ENCODE results near the gene MIB2.
A peak's percentile ranks its signal among the peaks of the same experiment; 100 is the strongest.
"Not testable (repeated sequence)": the region's sequence is repeated elsewhere in the genome, so short reads cannot be mapped to it uniquely, and the experiment has no call there.

Gene MIB2

DNA sequence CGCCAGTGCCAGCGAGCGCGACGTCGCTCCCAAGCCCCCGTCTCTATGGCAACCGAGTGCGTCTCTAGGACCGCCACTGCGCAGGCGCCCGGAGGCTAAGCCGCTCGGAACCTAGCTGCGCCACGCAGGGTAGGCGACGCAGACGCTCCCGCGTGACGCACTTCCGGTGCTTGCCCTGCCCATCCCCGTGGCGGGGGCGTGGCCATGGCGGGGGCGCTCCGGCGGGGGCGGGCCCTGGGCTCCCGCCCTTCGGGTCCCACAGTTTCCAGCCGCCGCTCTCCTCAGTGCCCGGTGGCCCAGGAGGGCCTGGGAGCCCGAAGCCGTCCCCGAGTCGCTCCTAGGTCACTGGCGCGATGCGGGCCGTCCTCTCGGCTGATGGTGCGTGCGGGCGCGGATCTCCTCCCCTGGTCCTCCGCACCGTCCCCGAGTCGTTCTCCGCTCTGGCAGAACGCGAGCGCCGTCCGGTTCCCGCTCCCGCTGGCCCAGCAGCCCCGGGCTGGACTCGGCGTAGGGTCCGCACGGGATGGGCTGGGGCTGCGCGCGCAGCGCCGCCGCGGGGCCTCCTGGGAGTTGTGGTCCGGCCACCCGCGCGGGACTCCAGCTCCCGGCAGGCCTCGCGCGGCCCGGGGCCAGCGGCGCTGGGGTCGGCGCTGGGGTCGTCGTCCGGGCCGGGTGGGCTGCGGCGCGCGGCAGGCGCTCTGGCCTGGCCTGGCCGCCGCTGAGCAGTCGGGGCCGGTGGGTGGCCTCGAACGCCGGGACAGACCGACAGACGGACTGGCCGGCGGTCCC lies at the start of gene MIB2:
Gene MIB2 (plus strand): TSS at position 245 of the 789 bp plus-strand sequence. CDS start 7,953 bp downstream, outside the sequence.
- peak; percentile 89 for DNase-seq (ENCODE audit: low read depth)

DNA sequence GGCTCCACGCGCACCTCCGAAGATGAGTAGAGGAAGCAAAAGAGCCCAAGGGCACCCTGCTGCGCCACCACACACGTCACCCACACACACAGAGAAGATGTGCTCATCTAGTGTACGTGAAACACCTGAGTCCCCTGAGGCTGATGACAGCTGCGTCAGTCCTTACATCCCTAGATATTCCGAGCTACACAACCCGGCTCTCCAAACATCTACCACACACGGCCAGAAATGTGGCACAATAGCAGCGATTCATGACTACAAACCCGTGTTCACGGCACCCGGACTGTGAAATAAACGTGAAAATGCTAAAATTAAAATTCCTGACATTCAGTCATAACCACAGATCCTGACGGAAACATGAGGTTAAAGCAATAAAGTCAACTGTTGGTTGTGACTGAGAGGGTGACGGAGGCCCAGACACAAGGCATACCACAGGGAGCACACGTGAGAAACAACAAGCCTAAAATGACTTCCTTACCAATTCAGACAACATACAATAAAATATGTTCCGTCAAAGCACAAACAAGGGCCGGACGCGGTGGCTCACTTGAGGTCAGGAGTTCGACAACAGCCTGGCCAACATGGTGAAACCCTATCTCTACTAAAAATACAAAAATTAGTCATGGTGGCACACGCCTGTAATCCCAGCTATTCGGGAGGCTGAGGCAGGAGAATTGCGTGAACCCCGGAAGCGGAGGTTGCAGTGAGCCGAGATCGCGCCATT lies 48.0 kb upstream of the MIB2 start:
- DNase-seq (ENCODE audit: low read depth): no peak

DNA sequence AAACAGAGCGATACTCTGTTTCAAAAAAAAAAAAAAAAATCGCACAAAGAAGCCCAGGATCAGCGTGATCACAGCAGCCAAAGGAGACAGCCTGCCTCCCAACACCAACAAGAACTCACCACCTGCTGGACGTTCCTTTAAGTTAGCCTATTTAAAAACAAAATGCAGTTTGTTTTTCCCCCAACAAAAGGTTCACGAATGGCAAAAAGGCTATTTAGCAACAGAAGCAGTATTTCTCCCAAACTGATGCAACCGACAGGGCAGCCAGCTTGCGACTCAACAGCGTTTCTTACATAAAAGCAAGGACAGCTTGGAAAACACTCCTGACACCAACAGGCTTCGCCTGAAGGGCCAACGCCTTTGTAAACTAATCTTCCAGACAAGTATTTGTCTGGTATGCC lies 47.4 kb upstream of the MIB2 start:
- DNase-seq (ENCODE audit: low read depth): peak; percentile 30

DNA sequence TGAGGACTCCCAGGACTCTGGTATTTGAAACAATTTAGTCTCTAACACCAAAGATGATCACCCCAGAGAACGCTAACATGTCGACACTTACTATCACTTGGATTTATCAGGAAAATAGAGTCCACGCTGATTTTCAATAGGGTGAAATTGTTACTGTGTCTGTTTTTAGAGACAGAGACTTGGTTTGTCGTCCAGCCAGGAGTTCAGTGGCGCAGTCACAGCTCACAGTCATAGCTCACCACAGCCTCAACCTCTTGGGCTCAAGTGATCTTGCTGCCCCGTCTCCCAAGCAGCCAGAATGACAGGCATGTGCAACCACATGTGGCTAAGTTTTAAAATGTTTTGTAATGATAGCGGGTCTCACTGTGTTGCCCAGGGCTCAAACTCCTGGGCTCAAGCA lies 46.0 kb upstream of the MIB2 start:
- no peak for DNase-seq (ENCODE audit: low read depth)

DNA sequence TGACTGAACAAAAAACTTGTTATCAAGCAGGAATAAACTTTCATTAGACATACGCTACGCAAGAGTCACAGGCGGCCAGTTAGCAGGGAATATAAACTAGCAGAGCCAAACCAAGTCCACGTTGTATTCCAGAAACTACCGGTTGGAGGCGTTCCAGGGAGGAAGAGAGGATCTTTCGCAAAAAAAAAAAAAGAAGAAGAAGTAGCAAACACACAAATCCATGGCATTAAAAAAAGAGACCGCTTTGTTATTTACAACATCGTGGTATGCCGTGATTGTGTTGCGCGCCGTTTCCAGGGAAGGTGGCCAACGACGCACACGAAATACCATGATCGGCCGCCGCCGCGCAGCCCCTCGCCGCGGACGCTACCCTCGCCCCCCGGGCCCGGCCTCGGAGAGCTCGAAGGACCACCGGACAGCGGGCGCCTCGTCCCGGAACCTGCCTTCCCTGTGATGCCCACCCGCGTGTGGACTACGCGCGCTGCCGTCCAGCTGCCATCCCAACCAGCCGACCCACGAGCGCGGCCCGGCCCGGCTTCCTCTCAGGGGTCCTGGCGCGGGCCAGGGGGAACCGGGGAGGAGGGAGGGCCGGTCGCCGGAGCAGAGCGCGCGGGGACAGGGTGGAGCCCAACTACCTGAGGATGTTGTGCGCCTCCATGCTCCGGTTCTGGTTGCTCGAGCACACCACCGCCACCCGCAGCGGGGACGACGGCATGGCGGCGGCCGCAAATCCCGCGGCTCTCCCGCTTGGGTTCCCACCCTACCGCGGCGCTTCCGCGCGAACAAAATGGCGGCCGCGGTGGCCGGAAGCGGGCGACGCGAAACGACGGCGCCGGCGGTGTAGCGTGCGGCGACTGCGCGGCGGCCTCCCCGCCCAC lies 41.2 kb upstream of the MIB2 start:
- DNase-seq (ENCODE audit: low read depth): peak; percentile 70

DNA sequence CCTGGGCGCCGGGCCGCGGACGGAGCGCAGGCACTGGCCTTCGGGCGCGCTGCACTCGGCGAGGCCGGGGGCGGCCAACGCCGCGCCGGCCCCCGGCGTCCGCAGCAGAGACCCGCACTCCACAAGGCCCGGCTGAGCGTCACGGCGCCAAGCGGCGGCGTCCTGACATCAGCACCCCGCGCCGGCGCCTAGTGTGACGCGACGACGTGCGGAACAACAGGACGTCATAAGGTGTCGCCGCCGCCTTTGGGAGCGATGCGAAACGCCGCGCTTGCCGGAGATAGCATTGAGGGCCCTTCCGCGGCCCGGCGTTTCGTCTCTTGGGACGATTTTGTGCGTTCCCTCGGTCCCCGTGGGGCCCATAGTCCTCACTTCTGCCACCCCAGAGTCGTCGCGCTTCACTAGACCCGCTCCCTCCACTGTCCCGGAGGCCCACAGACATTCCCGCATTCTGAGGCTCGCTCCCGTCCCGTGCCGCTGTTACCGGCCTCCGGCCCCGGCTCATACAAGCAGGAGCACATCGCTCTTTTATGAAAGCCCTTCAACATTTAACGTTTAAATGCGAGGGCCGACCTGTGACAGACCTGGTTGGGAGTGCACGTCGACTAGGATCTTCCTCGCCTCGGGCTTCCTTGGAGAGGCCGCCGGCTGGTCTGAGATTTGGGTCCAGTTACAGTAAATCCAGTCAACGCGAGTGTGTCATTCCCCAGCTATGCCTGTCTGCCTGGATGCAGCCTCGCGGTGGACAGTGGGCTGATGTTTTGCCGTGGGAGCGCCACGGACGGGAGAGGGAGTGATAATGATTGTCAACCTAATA lies 40.4 kb upstream of the MIB2 start, which contains the start of gene SSU72:
Gene SSU72 (minus strand): TSS at position 143 of the 817 bp plus-strand sequence. CDS start 306 bp downstream, outside the sequence.
- peak; percentile 87 for DNase-seq (ENCODE audit: low read depth)

DNA sequence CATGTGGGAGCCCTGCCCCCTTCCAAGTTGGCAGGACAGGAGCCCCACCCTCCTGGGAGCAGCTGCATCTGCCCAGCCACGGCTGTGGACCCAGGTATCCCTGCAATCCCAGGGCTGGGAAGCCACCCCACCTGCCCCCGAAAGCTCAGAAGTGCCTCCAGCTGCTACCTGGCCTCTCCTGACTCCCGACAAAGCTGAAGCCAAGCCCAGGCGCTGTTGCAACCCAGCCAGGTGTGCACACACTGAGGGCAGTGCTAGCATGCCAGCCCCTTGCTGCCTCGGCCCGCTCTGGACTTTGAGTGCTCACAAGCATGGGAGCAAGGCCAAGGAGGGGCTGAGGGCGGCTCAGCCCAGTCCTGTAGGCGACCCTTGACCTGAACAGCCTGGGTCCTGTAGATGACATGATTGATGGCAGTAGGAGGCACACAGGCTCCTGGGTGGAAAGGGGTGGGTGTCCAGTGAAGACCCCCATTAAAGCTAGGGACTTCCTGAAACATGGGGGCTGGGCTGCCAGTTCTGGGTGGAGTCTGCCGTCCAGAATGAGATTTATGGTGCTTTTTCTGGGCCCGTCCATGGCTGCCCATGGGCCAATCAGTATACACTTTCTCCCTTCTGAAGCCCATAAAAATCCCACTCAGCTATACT lies 37.8 kb upstream of the MIB2 start:
- DNase-seq (ENCODE audit: low read depth): no peak

DNA sequence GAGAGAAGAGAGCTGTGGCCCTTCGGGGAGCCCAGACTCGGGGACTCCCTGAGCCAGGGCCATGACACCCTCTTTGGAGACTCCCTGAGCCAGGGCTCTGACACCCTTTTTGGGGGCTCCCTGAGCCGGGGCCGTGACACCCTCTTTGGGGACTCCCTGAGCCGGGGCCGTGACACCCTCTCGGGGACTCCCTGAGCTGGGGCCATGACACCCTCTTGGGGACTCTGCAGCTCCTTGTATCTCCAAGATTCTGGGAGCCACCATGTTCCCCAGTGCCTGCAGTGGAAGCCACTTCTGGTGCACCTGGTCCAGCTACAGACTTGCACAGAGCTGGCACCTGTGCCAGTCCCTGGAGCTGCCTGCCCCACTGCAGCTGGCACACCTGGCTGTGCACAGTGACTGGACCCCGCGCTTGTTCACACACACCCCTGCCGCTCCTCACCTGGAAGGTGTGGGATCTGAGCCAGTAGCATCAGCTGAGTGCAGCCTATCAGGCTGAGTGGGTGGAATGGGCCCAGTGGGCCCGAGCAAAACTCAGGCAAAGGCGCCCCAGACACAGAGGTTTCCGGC lies 36.8 kb upstream of the MIB2 start:
- no peak for DNase-seq (ENCODE audit: low read depth)

DNA sequence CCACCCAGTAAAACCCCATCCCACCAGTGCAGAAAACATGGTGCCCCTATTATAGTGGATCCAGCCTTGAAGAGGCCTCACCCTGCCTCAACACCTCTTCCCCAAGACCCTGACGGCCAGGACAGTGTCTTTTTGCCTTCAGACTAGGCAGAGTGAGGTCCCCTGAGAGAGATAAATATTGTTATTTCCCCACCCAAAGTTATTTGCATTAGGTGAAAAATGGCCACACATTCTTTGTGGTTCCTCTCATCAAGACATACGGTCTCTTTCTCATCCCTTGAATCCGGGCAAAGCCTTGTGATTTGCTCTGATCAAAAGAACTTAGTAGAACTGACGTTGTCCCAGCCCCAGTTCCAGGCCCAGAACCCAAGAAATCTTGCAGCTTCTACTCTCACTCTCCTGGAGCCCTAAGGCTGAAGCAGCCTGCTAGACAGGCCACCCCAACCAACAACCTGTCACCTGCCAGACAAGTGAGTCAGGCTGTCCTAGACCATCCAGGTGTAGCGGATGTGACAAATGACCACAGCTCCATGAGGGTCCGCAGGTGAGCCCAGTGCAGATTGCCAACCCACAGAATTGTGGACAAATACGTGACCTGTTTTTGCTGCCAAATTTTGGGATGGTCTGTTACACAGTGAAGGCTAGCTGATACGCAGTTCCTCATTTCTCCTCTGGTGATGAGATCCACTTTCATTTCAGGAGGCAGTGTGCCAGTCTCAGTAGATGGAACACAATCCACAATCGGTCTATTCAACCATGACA lies 32.5 kb upstream of the MIB2 start:
- no peak for DNase-seq (ENCODE audit: low read depth)

DNA sequence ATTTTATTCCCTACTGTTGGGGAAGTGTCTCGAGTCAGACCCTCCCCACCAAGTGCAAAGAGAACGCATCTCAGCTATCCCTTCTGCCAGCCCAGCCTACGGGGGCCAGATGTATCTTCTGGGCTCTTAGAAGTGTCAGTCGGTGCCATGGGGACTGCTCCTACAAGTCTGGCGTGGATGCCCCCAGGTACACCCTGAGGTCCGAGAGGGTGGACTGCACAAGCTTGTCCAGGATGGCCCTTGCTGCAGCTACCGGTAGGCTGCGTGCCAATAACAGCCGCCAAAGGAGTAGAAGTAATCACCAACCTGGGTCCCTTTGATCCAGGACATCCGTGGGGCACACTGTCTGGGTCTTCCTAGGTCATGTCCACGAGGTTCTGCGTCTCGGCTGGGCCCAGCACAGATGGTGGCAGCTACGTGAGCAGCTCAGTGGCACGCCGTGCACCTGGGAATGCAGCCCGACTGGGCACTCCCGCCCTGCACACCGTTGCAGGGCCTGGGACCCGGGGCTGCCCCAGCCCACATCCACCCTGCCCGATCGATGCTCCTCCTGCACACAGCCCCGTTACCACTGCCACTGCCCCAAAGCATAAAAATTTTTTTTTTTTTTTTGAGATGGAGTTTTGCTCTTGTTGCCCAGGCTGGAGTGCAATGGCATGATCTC lies 31.8 kb upstream of the MIB2 start:
- no peak for DNase-seq (ENCODE audit: low read depth)

DNA sequence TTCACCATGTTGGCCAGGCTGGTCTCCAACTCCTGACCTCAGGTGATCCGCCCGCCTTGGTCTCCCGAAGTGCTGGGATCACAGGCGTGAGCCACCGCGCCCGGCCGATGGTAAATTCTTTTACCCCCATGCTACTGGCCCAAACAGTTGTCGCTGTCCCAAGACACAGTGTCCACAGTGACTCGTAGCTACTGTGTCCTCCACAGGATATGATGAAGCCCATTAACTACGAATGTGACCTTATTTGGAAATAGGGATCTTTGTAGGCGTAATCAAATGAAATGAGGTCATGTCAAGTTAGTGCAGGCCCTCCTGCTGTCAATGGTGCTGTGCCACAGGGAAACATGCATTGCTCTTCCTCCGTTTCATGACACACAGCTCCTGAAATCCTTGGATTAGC lies 23.8 kb upstream of the MIB2 start:
- DNase-seq (ENCODE audit: low read depth): no peak

DNA sequence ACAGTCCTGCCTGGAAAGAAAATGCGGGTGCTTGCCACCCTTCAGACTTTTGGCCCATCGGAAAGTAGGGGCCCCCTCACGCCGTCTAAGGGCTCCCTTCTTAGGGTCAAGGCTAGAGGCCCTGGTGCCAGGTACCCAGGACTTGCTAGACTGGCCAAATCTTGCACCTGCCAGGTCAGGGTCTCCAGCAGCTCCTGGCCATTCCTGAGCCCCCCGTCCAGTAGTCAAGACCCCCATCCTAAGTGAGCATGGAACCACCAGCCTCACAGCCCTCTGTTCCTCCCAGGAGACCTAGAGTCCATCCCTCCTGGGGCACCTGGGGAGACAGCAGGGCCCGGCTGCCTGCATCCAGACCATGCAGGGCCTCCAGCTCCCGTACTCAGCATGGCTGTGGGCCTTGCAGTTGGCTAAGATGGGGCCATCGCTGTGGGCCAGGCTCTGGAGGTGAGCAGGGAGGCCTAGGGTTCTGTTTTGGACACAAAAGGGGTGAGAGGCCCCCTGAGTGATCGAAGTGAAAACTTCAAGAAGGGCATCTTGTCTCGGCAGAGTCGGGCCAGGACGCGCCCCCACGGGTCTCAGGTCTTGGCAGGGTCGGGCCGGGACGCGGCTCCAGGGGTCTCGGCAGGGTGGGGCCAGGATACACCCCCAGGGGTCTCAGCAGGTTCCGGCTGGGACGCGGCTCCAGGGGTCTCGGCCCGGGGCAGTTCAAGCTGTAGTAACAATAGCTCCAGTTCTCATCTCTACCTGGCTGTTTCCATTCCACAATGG lies 21.3 kb upstream of the MIB2 start:
- DNase-seq (ENCODE audit: low read depth): no peak

DNA sequence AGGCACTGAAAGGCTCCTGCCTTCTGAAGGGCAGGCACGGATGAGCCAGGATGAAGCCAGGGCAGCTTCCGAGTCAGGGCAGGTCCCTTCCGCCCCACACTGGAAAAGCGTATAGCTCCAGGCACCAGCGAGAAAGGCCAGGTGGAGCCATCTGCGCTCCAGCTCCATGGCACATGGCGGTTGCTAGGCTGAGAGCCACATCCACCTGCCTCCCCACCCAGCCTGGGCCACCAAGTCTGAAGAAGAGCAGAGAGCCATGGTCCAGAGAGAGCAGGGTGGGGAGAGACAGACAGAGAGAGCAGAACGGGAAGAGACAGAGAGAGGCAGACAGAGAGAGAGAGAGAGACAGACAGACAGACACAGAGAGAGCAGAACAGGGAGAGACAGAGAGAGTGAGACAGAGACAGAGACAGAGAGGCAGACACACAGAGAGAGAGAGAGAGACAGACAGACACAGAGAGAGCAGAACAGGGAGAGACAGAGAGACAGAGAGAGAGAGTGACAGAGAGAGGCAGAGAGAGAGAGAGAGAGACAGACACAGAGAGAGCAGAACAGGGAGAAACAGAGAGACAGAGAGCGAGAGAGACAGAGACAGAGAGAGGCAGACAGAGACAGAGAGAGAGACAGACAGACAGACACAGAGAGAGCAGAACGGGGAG lies 20.6 kb upstream of the MIB2 start:
- DNase-seq (ENCODE audit: low read depth): no peak

DNA sequence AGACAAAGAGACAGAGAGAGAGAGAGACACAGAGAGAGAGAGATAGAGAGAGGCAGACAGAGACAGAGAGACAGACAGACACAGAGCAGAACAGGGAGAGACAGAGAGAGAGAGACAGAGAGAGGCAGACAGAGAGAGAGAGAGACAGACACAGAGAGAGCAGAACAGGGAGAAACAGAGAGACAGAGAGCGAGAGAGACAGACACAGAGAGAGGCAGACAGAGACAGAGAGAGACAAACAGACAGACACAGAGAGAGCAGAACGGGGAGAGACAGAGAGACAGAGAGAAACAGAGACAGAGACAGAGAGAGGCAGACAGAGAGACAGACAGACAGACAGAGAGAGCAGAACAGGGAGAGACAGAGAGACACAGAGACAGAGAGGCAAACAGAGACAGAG lies 20.0 kb upstream of the MIB2 start:
- DNase-seq (ENCODE audit: low read depth): not testable (repeated sequence)

DNA sequence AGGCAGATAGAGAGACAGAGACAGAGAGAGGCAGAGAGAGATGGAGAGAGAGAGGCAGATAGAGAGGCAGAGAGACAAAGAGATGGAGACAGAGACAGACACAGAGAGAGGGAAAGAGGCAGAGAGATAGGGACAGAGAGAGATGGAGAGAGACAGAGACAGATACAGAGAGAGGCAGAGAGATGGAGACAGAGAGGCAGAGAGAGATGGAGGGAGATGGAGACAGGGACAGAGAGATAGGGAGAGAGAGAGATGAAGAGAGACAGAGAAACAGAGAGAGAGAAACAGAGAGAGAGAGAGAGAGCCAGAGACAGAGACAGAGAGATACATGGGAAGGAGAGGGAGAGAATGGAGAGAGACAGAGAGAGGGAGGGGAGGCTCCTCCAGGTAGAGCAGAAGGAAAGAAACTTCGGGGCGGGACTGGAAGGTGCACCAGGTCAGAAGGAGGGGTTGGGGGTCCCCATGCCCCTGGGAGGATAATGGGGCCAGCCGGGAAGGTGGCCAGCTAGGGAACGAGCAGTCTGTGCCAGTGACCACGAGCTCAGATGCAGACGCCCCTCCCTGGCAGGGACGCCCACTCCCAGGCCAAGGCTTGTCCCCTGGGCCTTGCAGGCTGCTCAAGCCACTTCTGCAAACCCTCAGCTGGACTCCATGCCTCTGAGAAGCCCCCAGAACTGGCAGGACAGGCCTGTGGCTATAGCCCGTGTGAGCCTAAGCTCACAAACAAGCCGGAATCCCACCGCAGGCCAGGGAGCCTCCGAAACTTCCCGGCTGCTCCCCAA lies 18.6 kb upstream of the MIB2 start:
- no peak for DNase-seq (ENCODE audit: low read depth)

DNA sequence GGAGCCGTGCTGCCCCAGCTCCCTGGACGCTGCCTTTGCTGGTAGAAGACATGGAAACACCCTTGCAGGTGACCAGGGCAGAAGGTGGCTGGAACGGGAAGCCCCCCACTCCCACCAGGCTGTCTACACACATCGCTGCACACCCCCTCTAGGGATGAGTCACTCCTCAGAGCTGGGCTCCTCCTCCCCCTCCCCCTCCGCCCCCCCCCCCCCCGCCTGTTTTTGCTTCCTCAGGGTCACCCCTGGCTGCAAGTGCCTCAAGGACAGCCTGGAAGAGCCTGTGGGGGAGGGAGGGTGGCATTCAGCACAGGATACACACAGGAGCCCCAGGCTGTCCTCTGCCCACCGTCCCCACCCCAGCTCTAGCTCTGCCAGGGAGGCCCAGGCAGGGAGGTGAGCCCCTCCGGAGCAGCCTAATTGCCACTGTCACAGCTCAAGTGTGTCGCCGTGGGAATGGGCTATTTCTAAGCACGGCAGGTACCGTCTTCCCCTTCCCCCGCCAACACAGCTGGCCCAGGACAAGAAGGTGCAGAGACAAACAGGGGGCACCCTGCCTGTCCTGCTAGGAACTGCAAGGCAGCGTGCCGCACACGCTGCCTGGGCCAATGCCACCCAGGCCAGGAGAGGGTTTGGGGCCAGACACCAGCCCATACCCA lies 17.9 kb upstream of the MIB2 start:
- no peak for DNase-seq (ENCODE audit: low read depth)

Data from amniotic epithelial cell (primary cell).